Liver (tissue), 3 donors: ENCODE results near the gene MPND.

Source experiments
- EGR1 ChIP-seq, 2 donors: IDR thresholded peaks; 2 replicates each; pipeline ENCODE4 v1.6.1; 2016 to 2018; ENCODE audit warnings: antibody characterized with exemption in 2 of 2, low read depth in 2 of 2
- FOXA1 ChIP-seq: IDR thresholded peaks from 2 replicates; pipeline ENCODE4 v1.6.1; 2016; ENCODE audit warnings: antibody characterized with exemption
- FOXA2 ChIP-seq: IDR thresholded peaks from 2 replicates; pipeline ENCODE4 v1.6.1; 2016; ENCODE audit warnings: antibody characterized with exemption
- HNF4A ChIP-seq, 2 donors: conservative IDR thresholded peaks; 2 replicates each; pipeline ENCODE4 v1.6.1; 2016; ENCODE audit warnings: antibody characterized with exemption in 2 of 2, mild to moderate bottlenecking in 2 of 2
- JUND ChIP-seq, 2 donors: IDR thresholded peaks; 2 replicates each; pipeline ENCODE4 v1.6.1; 2016; ENCODE audit warnings: antibody characterized with exemption in 2 of 2
- NR2F2 ChIP-seq: IDR thresholded peaks from 2 replicates; pipeline ENCODE4 v1.6.1; 2016; ENCODE audit warnings: antibody characterized with exemption
- SP1 ChIP-seq: IDR thresholded peaks from 2 replicates; pipeline ENCODE4 v1.6.1; 2018; ENCODE audit warnings: antibody characterized with exemption, mild to moderate bottlenecking
- YY1 ChIP-seq: IDR thresholded peaks from 2 replicates; pipeline ENCODE4 v1.6.1; 2016; ENCODE audit warnings: antibody characterized with exemption, mild to moderate bottlenecking
- TF ChIP-seq, protein P1 (sequence below): fragments of 150-350 bp; IDR thresholded peaks from 2 replicates; pipeline ENCODE4 v1.5.1; 2017; ENCODE audit warnings: improper control_type of control experiment, low read depth, low read length; ENCODE audit not compliant: missing input control
- TF ChIP-seq, protein P2 (sequence below): IDR thresholded peaks from 2 replicates; pipeline ENCODE4 v1.6.1; 2016; ENCODE audit warnings: antibody characterized with exemption, mild to moderate bottlenecking
- TF ChIP-seq, protein P3 (sequence below): IDR thresholded peaks from 2 replicates; pipeline ENCODE4 v1.6.1; 2016; ENCODE audit warnings: antibody characterized with exemption
- TF ChIP-seq, protein P4 (sequence below): IDR thresholded peaks from 2 replicates; pipeline ENCODE4 v1.6.1; 2016; ENCODE audit warnings: antibody characterized with exemption
- TF ChIP-seq, protein P5 (sequence below): IDR thresholded peaks from 2 replicates; pipeline ENCODE4 v1.6.1; 2016; ENCODE audit warnings: antibody characterized with exemption
- donor health status: healthy.
- donor health status: healthy.

DNA sequence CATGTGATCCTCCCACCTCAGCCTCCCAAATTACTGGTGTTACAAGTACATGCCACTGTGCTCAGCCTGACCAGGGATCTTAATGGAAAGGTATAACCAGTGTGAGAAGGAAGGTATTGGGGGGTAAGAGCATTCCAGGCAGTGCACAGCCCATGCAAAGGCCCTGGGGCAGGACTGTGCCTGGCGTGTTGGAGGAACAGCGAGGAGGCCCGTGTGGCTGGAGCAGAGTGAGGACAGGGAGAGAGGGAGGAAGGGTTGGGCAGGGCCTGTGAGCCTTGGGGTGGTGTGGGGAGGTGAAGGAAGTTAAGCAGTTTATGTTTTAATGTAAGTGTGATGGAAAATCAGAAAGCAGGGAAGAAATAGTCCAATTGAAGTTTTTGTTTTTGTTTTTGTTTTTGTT is 42.8 kb upstream of the MPND start:
- TF ChIP-seq NR2F2 (no peak), YY1 (no peak), HNF4A (conservative IDR thresholded peaks at IDR 0.05) (no peak), SP1 (no peak), FOXA2 (no peak), JUND (IDR thresholded peaks at IDR 0.05) (no peak), EGR1 (IDR thresholded peaks at IDR 0.05; ENCODE audit: low read depth in 2 of 2) (no peak), FOXA1 (no peak)
- TF ChIP-seq, protein P1, sequence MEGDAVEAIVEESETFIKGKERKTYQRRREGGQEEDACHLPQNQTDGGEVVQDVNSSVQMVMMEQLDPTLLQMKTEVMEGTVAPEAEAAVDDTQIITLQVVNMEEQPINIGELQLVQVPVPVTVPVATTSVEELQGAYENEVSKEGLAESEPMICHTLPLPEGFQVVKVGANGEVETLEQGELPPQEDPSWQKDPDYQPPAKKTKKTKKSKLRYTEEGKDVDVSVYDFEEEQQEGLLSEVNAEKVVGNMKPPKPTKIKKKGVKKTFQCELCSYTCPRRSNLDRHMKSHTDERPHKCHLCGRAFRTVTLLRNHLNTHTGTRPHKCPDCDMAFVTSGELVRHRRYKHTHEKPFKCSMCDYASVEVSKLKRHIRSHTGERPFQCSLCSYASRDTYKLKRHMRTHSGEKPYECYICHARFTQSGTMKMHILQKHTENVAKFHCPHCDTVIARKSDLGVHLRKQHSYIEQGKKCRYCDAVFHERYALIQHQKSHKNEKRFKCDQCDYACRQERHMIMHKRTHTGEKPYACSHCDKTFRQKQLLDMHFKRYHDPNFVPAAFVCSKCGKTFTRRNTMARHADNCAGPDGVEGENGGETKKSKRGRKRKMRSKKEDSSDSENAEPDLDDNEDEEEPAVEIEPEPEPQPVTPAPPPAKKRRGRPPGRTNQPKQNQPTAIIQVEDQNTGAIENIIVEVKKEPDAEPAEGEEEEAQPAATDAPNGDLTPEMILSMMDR, result no peak
- TF ChIP-seq, protein P2, sequence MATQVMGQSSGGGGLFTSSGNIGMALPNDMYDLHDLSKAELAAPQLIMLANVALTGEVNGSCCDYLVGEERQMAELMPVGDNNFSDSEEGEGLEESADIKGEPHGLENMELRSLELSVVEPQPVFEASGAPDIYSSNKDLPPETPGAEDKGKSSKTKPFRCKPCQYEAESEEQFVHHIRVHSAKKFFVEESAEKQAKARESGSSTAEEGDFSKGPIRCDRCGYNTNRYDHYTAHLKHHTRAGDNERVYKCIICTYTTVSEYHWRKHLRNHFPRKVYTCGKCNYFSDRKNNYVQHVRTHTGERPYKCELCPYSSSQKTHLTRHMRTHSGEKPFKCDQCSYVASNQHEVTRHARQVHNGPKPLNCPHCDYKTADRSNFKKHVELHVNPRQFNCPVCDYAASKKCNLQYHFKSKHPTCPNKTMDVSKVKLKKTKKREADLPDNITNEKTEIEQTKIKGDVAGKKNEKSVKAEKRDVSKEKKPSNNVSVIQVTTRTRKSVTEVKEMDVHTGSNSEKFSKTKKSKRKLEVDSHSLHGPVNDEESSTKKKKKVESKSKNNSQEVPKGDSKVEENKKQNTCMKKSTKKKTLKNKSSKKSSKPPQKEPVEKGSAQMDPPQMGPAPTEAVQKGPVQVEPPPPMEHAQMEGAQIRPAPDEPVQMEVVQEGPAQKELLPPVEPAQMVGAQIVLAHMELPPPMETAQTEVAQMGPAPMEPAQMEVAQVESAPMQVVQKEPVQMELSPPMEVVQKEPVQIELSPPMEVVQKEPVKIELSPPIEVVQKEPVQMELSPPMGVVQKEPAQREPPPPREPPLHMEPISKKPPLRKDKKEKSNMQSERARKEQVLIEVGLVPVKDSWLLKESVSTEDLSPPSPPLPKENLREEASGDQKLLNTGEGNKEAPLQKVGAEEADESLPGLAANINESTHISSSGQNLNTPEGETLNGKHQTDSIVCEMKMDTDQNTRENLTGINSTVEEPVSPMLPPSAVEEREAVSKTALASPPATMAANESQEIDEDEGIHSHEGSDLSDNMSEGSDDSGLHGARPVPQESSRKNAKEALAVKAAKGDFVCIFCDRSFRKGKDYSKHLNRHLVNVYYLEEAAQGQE, result no peak
- TF ChIP-seq, protein P3, sequence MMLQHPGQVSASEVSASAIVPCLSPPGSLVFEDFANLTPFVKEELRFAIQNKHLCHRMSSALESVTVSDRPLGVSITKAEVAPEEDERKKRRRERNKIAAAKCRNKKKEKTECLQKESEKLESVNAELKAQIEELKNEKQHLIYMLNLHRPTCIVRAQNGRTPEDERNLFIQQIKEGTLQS, result no peak
- TF ChIP-seq, protein P4, sequence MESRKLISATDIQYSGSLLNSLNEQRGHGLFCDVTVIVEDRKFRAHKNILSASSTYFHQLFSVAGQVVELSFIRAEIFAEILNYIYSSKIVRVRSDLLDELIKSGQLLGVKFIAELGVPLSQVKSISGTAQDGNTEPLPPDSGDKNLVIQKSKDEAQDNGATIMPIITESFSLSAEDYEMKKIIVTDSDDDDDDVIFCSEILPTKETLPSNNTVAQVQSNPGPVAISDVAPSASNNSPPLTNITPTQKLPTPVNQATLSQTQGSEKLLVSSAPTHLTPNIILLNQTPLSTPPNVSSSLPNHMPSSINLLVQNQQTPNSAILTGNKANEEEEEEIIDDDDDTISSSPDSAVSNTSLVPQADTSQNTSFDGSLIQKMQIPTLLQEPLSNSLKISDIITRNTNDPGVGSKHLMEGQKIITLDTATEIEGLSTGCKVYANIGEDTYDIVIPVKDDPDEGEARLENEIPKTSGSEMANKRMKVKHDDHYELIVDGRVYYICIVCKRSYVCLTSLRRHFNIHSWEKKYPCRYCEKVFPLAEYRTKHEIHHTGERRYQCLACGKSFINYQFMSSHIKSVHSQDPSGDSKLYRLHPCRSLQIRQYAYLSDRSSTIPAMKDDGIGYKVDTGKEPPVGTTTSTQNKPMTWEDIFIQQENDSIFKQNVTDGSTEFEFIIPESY, result no peak
- TF ChIP-seq, protein P5, sequence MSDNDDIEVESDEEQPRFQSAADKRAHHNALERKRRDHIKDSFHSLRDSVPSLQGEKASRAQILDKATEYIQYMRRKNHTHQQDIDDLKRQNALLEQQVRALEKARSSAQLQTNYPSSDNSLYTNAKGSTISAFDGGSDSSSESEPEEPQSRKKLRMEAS, result no peak
